HT-29 (cell line): ENCODE data around the gene SYT7. TPM values are rescaled to one million over a fixed set of nuclear protein-coding genes. Genes with fewer than 3 reads are reported as not detected.

ENCODE experiments used
- DNase-seq: peaks from one replicate; pipeline ENCODE4 v3.0.0-alpha.2; 2015; ENCODE audit warnings: low spot score
- total RNA-seq: library from RNA; depleted of rRNA; stranded (reverse); fragments of >200 nt; shearing (Covaris generic); gene quantifications from 2 replicates; pipeline ENCODE4 v1.2.3, GENCODE V29; 2014

The SYT7 gene
- total RNA-seq, 1 experiment from 2014 or later, result 13.2 TPM

DNA sequence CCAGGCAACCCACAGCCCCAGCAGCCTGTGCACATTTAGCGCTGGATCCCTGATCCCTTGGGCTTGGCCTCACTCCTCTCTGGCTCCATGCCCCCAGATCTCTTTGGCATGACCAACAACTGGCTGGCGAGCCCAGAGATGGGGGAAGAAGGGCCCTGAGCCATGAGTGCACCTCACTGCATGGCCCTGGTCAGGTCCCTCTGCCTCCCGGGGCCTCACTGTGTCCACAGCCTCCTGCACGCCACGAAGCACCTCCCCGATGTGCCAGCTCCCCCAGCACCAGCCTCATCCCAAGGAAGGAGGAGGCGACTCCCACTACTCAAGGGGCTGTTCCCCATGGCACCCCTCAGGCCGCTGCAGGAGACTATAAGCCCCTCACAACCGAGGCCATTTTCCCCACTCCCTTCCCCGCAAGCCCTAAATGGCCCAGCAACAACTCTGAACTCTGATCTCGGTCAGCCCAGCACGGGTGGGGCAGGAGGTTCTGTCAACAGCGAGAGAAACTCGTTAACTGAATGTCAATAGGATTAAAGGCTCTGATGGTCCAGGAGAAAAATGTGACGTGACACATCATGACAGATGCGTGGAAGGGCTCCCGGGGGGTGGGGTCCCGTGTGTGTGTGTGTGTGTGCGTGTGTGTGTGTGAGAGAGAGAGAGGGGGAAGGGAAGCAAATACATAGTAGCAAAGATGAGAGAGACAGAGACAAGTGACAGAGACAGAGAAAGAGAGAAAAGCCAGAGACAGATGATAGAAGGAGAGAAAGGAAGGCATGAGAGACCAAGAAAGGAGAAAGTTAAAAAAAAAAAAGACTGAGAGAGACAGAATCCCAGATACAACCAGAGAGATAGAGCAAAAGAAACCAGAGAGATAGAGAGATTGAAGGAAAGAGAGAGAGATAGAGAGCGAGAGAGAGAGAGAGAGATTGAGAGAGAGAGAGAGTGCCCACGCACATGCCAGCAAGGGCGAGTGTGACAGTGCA is 28.4 kb upstream of the SYT7 start:
- DNase-seq, result peak; percentile 75

DNA sequence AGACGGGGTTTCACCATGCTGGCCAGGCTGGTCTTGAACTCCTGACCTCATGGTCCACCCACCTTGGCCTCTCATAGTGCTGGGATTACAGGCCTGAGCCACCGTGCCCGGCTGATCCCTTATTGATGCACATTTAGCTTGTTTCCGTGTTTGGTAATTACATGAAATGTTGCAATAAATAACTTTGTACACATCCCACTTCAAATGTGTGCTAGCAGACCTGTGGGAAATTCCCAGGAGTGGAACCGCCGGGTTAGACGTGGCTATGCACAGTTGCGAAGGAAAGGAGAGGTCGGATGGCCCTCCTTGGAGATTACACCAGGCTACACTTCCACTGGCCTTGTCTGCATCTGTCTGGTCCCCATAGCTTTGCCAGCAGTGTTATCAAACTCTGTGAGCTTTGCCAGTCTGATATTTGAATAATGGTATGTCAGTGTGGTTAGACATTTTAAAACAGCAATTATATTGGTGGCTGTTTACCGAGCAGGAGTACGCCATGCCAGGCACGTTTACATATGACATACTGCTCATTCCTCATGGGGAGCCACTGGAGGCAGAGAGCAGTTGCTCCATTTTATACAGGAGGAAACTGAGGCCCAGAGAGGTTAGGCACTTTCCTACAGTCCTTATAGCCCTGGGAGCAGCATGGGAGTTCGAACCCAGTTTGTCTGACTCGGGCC is 27.2 kb upstream of the SYT7 start:
- no peak for DNase-seq

DNA sequence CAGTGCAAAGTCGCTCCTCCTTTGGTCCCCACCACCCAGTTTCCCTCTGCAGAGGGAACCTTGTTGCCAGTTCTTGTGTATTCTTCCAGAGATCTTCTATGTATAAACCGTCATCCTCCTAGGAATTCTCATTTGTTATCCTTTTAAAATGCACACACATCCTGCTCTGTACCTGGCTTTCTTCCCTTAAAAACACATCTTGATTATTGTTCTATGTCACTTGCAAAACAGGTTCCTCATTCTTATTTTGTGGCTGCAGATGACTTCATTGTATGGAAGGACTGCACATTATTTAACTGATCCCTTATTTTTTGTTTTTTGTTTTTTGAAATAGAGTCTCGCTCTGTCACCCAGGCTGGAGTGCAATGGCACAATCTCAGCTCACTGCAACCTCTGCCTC is 26.6 kb upstream of the SYT7 start:
- no peak for DNase-seq

DNA sequence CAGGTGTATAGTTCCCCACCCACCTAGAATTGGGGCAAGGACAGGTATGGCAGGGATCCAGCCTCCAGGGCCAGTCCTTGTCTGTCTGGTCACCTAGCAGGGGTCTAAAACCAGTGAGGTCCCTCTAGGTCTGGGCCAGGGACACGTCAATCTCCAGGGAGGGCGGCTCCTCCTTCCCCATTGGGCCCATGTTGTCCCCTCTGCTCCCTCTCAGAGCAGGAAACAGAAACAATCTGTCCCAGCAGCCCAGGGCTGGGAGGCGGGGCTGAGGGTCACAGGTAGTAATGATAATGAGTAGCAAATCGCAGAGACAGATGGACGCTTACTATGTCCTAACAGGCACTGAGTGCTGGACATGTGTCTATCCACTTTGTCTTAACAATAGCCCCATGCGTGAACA is 22.8 kb upstream of the SYT7 start:
- DNase-seq, result no peak

DNA sequence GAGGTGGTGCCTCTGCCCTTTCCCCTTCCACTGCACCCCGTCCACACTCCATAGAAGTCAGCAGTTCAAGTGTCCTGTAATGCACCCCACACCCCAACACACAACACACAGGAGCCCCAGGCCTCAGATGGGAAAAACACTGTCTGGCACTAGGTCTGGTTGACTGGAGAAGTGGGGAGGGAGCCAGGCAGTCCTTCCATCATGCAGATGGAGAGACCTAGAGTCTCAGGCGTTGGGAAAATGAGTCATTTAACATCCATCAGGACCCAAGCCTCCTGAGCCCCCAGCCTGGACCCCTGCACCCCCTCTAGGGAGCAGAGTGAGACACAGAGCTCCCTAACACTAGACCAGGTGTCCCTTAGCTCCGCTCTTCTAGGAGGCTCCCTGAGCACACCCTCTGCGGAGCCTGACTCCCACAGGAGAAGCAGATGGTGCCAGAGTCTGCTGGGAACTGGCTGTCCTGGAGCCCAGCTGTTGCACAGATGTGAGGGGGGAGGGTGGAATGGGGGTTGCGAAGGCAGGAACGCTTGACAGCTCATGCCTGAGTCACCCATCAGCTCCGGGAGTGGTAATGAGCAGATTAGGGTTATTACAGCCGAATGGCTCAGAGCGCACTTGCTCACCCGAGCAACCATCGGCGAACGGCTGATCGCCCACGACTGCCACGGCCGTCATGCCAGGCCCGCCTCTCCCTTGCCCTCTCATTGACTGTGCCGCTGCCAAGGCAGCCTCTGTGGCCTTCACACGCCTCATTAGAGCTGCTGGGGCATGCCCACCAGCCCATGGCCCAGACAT is 22.1 kb upstream of the SYT7 start:
- DNase-seq, result peak; percentile 33

DNA sequence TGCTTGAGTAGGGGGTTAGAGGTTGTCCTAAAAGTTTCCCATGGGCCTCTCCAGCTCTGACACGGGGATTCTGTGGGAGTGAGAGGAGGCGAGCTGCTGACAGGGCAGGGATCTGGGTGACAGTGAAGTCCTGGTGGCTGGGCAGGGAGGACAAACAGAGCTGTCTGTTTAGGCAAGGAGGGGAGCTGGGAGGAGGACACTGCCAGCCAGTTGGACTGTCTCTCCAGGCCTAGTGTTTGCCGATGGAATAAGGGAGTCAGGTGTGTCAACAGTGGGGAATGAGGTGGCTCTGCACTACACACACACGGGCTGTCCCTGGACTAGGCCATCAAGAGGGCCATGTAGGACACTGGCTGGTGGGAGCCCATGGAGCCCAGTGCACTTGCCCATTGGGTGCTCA is 20.6 kb upstream of the SYT7 start:
- peak; percentile 59 for DNase-seq

DNA sequence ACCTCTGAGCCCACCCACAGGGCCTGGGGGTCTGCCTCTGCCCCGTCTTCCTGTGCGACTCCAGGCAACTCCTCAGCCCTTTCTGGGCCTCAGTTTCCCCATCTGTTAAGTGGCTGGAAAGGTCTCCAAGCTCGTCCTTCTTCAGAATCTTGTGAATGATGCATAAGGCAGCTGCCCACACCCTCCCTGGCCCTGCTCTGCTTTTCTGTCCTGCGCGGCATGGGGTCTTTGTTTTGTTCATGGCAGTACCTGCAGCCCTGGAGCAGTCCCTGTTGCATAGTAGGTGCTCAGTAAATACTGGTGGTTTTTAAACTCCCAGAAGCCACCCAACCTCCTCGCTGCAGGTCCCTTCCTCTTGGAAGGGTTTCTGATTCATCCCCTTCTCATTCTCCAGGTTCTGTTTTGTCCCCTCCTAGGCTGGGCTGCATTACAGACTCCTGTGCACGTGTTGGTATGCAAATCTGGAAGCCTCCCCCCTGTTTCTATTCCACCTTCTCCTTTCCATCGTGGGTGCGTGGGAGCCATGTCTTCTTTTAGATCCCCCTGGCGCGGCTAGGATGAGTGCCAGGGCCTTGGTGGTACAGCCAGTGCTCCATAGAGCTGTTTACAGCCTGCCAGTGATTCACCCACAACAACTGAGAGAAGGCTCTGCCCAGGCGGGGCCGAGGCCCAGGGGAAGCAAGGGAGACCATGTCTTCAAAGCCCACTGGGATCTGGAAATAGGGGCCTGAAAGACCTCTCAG is 19.3 kb upstream of the SYT7 start:
- no peak for DNase-seq

DNA sequence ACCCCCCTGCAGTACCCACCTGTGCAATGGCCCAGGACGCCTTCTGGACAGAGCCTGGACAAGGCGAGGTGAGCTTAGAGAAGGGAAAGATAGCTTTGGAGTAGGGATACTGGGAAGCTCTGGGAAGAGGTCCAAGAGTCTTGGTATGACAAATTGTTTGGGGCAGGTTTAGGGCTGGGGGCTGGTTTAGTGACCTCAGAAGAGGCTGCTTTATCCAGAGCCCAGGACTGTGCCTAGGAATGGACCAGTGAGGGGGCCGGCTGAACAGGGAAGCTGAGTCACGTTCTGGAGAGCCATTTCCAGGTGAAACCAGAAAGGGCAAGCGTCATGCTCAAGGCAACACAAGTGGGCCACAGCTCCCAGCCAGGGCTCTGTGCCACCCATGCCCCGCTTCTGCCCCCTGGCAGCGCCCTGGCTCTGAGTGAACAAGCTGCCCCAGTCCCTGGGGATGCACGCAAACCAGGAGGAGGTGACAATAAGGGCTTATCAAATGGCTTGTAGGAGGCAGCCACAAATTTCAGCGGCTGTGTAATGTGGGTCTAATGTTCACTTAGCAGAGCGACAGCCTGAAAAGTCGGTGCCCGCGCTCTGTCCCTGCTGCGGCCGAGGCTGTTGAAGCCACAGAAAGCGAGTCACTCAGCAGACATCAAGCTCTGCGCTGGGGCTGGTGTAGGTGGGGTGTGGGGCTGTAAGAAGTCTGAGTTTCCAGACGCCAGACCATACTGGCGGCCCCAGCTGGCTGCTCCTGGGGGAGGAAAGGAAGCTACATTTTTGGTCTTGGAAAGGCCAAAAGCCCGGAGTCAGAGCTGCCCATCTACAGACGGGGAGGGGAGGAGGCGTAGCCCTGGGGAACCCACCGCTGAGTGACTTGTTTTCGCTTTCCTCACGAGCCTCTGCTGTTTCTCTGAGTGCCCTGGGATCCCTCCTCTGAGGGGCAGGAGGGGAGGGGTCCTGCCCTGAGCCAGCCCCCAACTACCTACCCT is 18.3 kb upstream of the SYT7 start:
- DNase-seq, result no peak

DNA sequence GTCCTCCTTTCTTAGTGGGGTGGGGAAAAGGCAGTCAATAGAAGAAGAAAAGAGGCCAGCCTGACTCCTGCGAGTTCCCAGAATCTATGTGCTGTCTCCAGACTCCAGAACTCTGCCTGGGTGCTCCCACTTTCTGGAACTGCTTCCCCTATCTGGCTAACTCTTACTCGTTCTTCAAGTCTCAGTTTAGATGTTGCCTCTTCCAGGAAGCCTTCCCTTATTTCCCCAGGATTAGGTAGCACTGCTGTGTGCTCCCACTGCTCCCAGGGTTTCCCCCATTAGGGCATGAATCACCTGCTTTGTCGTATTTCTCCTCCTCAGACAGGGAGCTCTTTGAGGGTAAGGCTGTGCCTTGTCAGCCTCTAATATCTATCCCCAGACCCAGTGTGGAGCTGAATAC is 17.5 kb upstream of the SYT7 start:
- DNase-seq, result no peak

DNA sequence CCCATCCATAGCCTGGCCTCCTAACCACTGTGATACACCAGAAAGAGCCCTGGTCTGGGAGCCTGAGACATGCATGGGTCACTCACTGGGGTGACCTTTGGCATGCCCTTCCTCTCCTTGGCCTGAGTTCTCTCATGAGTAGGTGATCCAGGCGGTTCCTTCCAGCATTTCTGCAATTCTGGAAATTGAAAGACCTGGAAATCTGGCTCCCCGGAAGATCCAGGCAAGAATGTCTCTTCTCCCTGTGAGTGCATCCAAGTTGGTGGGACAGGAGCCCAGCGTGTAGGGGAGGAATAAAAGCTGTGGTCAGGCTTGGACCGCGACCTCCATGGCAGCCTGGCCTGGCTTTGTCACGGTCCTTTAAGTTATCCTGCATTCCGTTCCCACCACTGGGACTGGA is 16.1 kb upstream of the SYT7 start:
- no peak for DNase-seq

DNA sequence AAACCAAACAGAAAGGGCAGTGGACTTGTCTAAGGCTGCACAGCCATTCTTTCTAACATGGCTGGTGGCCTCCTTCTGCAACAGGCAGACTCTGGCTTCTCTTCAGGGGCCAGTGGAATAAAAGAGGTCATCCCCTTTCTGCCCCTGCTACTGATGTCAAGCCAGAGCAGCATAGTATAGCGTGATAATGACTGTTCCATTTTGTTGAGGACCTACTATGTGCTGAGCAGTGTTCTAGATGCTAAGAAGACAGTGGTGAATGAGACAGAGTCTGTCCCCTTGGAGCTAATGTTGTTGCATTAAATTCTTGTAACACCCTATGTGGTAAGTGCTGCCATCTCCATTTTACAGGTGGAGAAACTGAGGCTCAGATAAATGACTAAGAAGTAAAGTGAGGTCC is 15.7 kb upstream of the SYT7 start:
- no peak for DNase-seq

DNA sequence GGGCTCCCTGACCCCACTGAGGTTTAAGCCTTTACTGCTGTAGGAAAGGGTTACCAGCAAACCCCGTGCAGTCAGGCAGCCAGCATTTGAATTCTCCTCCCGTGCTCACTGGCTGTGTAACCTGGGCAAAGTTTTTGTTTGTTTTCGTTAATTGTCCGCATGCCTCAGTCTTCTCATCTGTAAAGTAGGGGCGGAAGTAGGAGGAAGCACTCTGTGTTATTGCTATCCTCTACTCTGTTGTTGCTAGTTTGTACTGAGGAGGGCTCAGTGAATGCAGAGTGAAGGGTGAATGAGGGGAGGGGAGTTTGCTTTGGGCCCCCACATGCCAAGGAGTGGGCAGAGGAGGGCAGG is 14.0 kb upstream of the SYT7 start:
- DNase-seq, result no peak

DNA sequence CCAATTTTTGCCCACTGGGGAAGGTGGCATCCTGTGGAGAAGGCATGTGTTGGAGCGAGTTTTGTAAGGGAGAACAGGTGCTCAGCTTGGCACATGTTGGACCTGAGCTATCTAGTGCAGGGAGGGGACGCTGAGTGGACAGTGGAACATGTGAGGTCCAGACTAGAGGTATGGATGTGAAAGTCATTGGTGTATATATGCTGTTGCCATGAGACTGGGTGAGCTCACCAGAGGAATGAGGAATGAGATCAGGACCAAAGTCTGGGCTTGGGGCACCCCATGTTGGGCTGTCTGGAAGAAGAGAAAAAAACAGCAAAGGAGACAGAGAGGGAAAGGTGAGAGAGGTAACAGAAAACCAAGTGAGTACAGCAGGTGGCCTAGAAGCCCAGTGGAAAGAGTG is 12.3 kb upstream of the SYT7 start:
- no peak for DNase-seq

DNA sequence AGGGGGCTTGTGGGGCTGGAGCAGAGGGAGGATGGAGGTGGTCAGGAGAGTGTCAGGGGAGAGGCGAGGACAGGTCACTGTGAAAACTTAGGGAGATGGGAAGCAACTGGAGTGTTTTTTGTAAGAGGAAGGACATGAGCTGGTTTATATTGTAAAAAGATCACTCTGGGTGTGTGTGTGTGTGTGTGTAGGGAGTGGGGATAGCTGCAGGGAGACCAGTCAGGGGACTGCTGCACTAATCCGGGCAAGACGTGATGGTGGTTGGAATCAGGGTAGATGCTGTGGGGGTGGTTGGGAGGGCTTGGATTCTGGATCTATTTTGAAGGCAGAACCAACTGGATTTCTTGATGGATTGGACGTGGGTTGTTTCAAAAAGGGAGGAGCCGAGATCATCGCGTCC is 11.3 kb upstream of the SYT7 start:
- DNase-seq, result no peak

DNA sequence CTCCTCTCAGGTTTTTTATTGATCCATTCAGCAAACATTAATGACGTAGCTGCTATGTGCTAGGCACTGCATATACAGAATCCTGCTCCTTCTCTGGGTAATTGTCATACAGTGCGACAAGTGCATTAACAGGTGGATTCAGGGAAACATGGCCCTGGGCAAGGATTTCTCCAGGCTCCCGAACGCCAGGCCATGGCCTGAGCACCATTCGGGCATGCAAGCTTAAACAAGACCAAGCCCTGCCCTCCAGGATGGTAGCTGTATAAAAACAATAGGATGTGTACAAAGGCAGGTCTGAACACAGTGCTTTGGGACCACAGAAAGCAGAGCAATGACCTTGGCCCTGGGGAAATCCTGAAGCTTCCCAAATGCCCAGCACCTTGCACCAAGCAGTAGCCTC is 9.1 kb upstream of the SYT7 start:
- DNase-seq, result no peak

DNA sequence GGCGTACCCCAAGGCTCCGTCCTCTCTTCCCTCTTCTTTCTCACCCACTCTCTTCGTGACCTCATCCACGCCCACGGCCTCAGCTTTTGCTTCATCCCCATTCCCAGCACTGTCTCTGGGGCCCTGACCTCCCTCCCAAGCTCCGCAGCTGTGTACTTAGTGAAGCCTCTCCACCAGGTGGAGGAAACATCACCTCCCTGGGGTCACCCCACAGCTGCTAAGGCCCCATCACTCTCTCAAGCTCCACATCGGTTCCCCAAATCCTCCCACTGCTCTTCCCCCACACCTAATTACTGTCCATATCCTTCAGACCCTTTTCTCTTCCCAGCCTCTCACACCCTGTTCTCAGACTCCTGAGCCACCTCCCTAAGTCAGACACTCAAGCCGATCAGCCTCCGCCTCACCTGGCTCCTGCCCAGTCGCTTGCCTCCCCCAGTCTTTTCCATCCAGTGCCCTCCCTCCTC is 7.9 kb upstream of the SYT7 start:
- no peak for DNase-seq

DNA sequence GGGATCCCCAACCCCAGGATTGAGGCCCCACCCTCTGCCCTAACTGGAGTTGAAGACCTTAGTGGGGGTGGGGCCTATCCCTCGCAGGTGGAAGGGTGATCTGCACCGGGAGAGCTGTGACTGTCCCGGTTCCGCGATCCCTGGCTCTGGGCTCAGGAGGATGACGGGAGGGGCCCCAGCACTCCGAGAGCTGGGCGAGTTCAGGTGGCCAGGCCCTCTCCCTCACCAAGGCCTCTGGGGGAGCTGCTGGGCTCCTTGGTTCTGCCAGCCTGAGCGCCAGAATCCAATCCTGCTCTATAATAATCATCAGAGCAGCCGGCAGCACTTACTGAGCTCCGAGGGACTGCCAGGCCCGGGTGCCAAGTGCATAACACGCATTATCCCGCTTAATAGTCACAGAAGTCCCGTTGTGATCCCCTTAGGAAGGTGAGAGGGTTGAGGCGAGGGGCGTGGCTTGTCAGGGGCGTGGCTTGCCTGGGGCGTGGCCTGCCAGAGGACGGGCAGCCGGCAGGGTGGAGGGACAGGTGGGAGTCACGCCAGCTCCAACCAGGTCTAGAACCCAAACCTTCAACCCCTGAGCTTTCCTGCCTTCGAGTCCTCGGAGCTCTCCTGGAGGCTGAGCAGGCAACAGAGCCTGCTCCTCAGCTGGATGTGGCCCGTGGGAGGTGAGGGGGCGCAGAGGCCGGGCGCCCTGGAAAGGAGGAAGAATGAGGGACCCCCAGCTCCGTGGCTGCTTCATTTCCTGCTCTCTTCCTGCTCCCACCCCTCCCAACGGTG is 7.3 kb upstream of the SYT7 start:
- DNase-seq, result peak; percentile 68

DNA sequence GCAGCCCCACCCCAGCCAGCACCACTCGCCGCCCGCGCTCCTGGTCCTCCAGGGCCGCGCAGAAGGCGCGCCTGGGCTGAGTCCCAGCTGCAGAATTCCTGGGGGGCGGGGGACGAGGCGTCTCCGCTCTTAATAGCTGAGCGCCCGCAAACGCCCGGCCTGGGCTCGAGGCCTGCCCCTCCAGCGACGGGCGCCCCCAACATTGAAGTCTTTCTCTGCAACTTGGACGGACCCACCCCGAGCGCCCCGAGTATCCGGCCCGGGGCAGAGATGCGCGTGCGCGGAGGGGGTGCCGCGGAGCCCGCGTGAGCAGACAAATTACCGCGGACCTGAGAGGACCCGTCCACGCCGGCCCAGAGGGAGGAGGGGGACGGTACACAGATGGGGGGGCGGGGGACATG is 6.7 kb upstream of the SYT7 start:
- DNase-seq, result peak; percentile 60

DNA sequence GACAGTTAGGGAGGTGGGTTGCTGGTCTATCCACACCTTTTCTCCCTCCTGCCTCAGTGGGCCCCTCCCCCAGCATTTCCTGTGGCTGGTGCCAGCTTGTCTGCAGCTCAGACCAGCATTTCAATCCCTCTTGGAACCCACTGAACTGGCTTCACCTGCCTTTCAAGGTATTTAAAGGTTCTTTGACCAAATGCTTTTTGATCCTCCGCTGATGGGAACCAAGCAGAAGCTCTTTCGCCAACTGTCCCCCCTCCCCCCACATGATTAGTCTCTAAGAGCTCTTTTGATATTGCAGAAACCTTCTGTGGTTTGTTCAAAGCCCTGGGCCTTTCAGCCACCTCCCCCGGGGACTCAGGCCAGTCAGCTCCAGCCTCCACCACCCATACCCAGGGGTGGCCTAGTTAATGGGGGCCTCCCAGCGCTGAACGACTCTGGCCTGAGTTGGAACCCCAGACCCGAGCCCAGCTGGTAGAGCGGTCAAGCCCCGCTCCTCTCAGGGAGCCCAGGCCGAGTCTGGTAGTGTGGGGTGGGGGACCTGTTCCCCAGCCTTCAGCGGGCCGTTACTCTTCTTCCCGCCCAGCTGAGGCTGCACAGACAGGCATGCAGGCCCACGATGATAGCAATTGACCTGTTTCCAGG is 6.0 kb upstream of the SYT7 start:
- no peak for DNase-seq
